ENCODE results near the gene PTPRG. TPM values are rescaled to one million over a fixed set of nuclear protein-coding genes. Genes with fewer than 3 reads are reported as not detected.

PTPRG gene
- total and polyA plus RNA-seq, 2 experiments from 2014 or later = 24.4 to 131 TPM

DNA sequence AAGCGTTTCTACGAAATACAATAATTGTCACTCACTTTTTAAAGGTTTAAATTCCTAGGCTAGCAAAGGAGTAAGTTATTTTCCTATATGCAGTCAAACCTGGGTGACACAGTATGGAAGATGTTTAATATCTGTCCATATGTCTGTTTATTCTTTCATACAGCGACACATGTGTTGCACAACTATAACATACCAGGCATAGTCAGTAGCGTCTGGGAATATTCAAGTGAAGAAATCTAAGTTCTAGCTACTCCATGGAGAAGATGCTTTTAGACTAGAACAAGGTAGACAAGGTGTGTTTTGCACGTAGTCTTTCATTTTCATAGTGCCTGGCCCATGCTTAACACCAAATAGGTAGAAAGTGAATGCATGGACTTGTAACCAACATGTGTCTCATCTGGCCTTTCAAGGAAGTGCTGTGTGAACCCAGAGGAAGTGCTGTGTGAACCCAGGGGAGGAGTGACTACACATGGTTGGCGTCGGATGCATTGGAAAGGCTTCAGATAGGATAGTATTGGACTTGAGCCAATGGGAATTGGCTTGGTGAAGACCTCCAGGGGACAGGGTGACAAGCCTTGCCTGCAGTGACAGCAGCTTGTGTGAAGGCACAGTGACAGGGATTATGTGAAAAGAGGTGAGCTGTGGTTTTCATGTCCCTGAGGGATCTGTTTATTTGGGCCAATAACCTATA lies 267.0 kb downstream of the PTPRG start (continued):
- TF ChIP-seq, protein P1, sequence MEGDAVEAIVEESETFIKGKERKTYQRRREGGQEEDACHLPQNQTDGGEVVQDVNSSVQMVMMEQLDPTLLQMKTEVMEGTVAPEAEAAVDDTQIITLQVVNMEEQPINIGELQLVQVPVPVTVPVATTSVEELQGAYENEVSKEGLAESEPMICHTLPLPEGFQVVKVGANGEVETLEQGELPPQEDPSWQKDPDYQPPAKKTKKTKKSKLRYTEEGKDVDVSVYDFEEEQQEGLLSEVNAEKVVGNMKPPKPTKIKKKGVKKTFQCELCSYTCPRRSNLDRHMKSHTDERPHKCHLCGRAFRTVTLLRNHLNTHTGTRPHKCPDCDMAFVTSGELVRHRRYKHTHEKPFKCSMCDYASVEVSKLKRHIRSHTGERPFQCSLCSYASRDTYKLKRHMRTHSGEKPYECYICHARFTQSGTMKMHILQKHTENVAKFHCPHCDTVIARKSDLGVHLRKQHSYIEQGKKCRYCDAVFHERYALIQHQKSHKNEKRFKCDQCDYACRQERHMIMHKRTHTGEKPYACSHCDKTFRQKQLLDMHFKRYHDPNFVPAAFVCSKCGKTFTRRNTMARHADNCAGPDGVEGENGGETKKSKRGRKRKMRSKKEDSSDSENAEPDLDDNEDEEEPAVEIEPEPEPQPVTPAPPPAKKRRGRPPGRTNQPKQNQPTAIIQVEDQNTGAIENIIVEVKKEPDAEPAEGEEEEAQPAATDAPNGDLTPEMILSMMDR (conservative IDR thresholded peaks at IDR 0.05; ENCODE audit: low read depth in 2 of 2) = no peak
- TF ChIP-seq REST (IDR thresholded peaks at IDR 0.05; ENCODE audit: unreplicated experiment) (no peak), POLR2AphosphoS5 (IDR thresholded peaks at IDR 0.05; ENCODE audit: low read depth) (no peak)
- TF ChIP-seq, protein P2, sequence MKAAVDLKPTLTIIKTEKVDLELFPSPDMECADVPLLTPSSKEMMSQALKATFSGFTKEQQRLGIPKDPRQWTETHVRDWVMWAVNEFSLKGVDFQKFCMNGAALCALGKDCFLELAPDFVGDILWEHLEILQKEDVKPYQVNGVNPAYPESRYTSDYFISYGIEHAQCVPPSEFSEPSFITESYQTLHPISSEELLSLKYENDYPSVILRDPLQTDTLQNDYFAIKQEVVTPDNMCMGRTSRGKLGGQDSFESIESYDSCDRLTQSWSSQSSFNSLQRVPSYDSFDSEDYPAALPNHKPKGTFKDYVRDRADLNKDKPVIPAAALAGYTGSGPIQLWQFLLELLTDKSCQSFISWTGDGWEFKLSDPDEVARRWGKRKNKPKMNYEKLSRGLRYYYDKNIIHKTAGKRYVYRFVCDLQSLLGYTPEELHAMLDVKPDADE (IDR thresholded peaks at IDR 0.05) = no peak

DNA sequence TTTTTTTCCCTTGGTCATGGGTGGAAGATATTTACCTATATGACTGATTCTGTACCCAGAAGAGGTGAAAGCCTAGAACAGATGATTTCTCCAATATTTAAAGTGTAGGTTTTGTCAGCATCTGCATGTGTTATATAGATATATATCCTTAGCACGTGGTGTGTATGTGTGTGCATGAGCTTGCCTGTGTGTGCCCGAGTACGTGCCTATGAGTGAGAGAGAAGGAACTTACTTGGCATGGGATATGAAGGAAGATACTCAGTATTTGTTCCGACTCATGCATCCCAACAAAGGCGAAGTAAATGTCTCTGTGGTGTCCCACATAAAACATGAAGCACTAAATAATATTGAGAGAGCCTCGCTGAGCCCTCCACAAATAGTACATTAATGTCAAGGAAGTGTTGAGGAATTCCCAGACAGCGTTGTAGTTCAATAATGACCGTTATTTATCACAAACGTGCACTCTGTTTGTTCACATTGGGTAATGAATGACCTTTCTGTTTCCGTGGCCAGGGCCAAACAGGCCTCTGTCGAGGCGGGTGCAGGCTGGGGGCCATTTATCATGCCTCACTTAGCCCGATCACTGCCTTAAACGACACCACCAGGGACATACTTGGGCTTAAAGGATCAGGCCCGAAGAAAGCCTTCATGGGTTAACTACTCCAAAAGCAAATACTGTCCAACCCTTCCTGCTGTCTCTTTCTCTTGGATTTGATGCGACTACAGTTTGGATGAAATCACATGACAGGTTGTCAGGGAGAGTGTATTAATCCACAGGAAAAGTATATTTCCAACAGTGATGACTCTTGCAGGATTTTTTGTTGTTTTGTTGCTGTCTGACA lies 267.7 kb downstream of the PTPRG start:
- peak overlapping the region; percentile 80 for H3K27ac ChIP-seq (ENCODE audit: low read depth)
- no peak for TF ChIP-seq STAT1 (IDR thresholded peaks at IDR 0.05; ENCODE audit: unreplicated experiment)
- no peak for TF ChIP-seq REST (IDR thresholded peaks at IDR 0.05; ENCODE audit: unreplicated experiment)
- no peak for TF ChIP-seq CREB1 (CRISPR knock-in tag; IDR thresholded peaks at IDR 0.05; ENCODE audit: low read depth)
- TF ChIP-seq ZNF331 (CRISPR knock-in tag; IDR thresholded peaks at IDR 0.05; ENCODE audit: low read depth) = no peak
- TF ChIP-seq, protein P1 (conservative IDR thresholded peaks at IDR 0.05; ENCODE audit: low read depth in 2 of 2) = no peak

More for the DNA sequence above, 267.7 kb downstream of the PTPRG start:
- no peaks in the 10 kb centered on the region for H3K27me3 ChIP-seq (ENCODE audit: insufficient read depth)
- H4K20me1 ChIP-seq (replicated peaks; ENCODE audit: insufficient read depth) = 0 out of 2 replicates have a peak, but pooled peaks cover 5% of the 10 kb centered on the region
- H3K27ac Mint-ChIP-seq = peak overlapping the region; percentile 46
- peaks cover 2% of the 10 kb centered on the region for H3K27me3 Mint-ChIP-seq (ENCODE audit: insufficient read depth, low read depth, poor library complexity)
- H3K9me2 ChIP-seq (ENCODE audit: insufficient read depth) = no peaks in the 10 kb centered on the region
- peaks cover 100% of the 10 kb centered on the region for H3K79me2 ChIP-seq (replicated peaks; ENCODE audit: insufficient read depth)
- H3K36me3 ChIP-seq (ENCODE audit: insufficient read depth) = no peaks in the 10 kb centered on the region
- peak overlapping the region; percentile 62 for H3K4me2 ChIP-seq
- peak overlapping the region; percentile 15 for H3K4me3 Mint-ChIP-seq
- peak overlapping the region; percentile 10; the same call in 1 of the 2 replicates for H3K4me3 ChIP-seq
- H3K9me3 Mint-ChIP-seq = no peaks in the 10 kb centered on the region
- H3K4me1 ChIP-seq (ENCODE audit: insufficient read depth) = peaks cover 31% of the 10 kb centered on the region
- ATAC-seq (peak; percentile 64), DNase-seq (ENCODE audit: low spot score) (peak; percentile 34)
- H3K36me3 Mint-ChIP-seq (ENCODE audit: low read depth) = no peaks in the 10 kb centered on the region
- H3K4me1 Mint-ChIP-seq = peaks cover 58% of the 10 kb centered on the region
- H2AFZ ChIP-seq = no peak overlapping the region
- H3F3A ChIP-seq (replicated peaks; ENCODE audit: low read depth) = no peaks in the 10 kb centered on the region

Data from GM23338 (cell line).